HEK293 (cell line): Measurements from ENCODE around the gene NLK.

Experiments
- EGR2 ChIP-seq: fragments of 450-650 bp; formaldehyde crosslinking; IDR thresholded peaks from 2 replicates; pipeline ENCODE4 v1.5.1; 2016; ENCODE audit warnings: low read depth, missing biosample characterization, missing genetic modification characterization
- FEZF1 ChIP-seq: fragments of 450-650 bp; formaldehyde crosslinking; IDR thresholded peaks from 2 replicates; pipeline ENCODE4 v1.5.1; 2016; ENCODE audit warnings: missing biosample characterization, missing genetic modification characterization
- GLI4 ChIP-seq: fragments of 450-650 bp; formaldehyde crosslinking; IDR thresholded peaks from 2 replicates; pipeline ENCODE4 v1.5.1; 2016; ENCODE audit warnings: missing biosample characterization, missing genetic modification characterization
- KLF8 ChIP-seq: fragments of 450-650 bp; formaldehyde crosslinking; IDR thresholded peaks from 2 replicates; pipeline ENCODE4 v1.5.1; 2016; ENCODE audit warnings: missing biosample characterization, missing genetic modification characterization
- KLF9 ChIP-seq: fragments of 450-650 bp; formaldehyde crosslinking; IDR thresholded peaks from 2 replicates; pipeline ENCODE4 v1.5.1; 2016; ENCODE audit warnings: missing biosample characterization, missing genetic modification characterization, low read depth
- RBAK ChIP-seq: fragments of 450-650 bp; formaldehyde crosslinking; IDR thresholded peaks from 2 replicates; pipeline ENCODE4 v1.5.1; 2016; ENCODE audit warnings: missing biosample characterization, missing genetic modification characterization
- SP3 ChIP-seq: fragments of 450-650 bp; formaldehyde crosslinking; IDR thresholded peaks from 2 replicates; pipeline ENCODE4 v1.5.1; 2016; ENCODE audit warnings: missing biosample characterization, missing genetic modification characterization
- TCF7L2 ChIP-seq: IDR thresholded peaks from 2 replicates; pipeline ENCODE4 v1.6.1; 2011; ENCODE audit warnings: low read depth, mild to moderate bottlenecking, inconsistent platforms, low read length, moderate library complexity, borderline replicate concordance
- WT1 ChIP-seq: fragments of 450-650 bp; formaldehyde crosslinking; IDR thresholded peaks from 2 replicates; pipeline ENCODE4 v1.5.1; 2016; ENCODE audit warnings: missing biosample characterization, missing genetic modification characterization
- YY2 ChIP-seq: fragments of 450-650 bp; formaldehyde crosslinking; IDR thresholded peaks from 2 replicates; pipeline ENCODE4 v1.5.1; 2016; ENCODE audit warnings: missing biosample characterization, missing genetic modification characterization
- ZBTB1 ChIP-seq: fragments of 450-650 bp; formaldehyde crosslinking; IDR thresholded peaks from 2 replicates; pipeline ENCODE4 v1.5.1; 2016; ENCODE audit warnings: missing biosample characterization, missing genetic modification characterization
- ZBTB7A ChIP-seq: fragments of 450-650 bp; formaldehyde crosslinking; IDR thresholded peaks from 2 replicates; pipeline ENCODE4 v1.5.1; 2016; ENCODE audit warnings: low read depth, missing biosample characterization, missing genetic modification characterization
- ZBTB8A ChIP-seq: fragments of 450-650 bp; formaldehyde crosslinking; IDR thresholded peaks from 2 replicates; pipeline ENCODE4 v1.5.1; 2016; ENCODE audit warnings: missing biosample characterization, missing genetic modification characterization
- ZFP69B ChIP-seq: fragments of 450-650 bp; formaldehyde crosslinking; IDR thresholded peaks from 2 replicates; pipeline ENCODE4 v1.5.1; 2016; ENCODE audit warnings: missing biosample characterization, missing genetic modification characterization
- ZNF169 ChIP-seq: fragments of 450-650 bp; formaldehyde crosslinking; IDR thresholded peaks from 2 replicates; pipeline ENCODE4 v1.5.1; 2016; ENCODE audit warnings: missing biosample characterization, missing genetic modification characterization
- ZNF221 ChIP-seq: fragments of 450-650 bp; formaldehyde crosslinking; IDR thresholded peaks from 2 replicates; pipeline ENCODE4 v1.5.1; 2017; ENCODE audit warnings: missing biosample characterization, missing genetic modification characterization, borderline replicate concordance
- ZNF223 ChIP-seq: fragments of 450-650 bp; formaldehyde crosslinking; IDR thresholded peaks from 2 replicates; pipeline ENCODE4 v1.5.1; 2016; ENCODE audit warnings: missing biosample characterization, missing genetic modification characterization
- ZNF292 ChIP-seq: fragments of 450-650 bp; formaldehyde crosslinking; IDR thresholded peaks from 2 replicates; pipeline ENCODE4 v1.5.1; 2016; ENCODE audit warnings: low read depth, missing biosample characterization, missing genetic modification characterization, borderline replicate concordance
- ZNF311 ChIP-seq: fragments of 450-650 bp; formaldehyde crosslinking; IDR thresholded peaks from 2 replicates; pipeline ENCODE4 v1.5.1; 2017; ENCODE audit warnings: missing biosample characterization, missing genetic modification characterization, borderline replicate concordance
- ZNF426 ChIP-seq: fragments of 450-650 bp; formaldehyde crosslinking; IDR thresholded peaks from 2 replicates; pipeline ENCODE4 v1.5.1; 2017; ENCODE audit warnings: missing biosample characterization, missing genetic modification characterization, mild to moderate bottlenecking, inconsistent platforms, moderate library complexity
- ZNF48 ChIP-seq: fragments of 450-650 bp; formaldehyde crosslinking; IDR thresholded peaks from 2 replicates; pipeline ENCODE4 v1.5.1; 2016; ENCODE audit warnings: missing biosample characterization, missing genetic modification characterization
- ZNF501 ChIP-seq: fragments of 450-650 bp; formaldehyde crosslinking; IDR thresholded peaks from 2 replicates; pipeline ENCODE4 v1.5.1; 2016; ENCODE audit warnings: missing biosample characterization, missing genetic modification characterization
- ZNF510 ChIP-seq: fragments of 450-650 bp; formaldehyde crosslinking; IDR thresholded peaks from 2 replicates; pipeline ENCODE4 v1.5.1; 2018; ENCODE audit warnings: mild to moderate bottlenecking, missing genetic modification characterization, missing biosample characterization; ENCODE audit not compliant: insufficient replicate concordance
- ZNF558 ChIP-seq: fragments of 450-650 bp; formaldehyde crosslinking; IDR thresholded peaks from 2 replicates; pipeline ENCODE4 v1.5.1; 2016; ENCODE audit warnings: missing biosample characterization, missing genetic modification characterization
- ZNF600 ChIP-seq: fragments of 450-650 bp; formaldehyde crosslinking; IDR thresholded peaks from 2 replicates; pipeline ENCODE4 v1.5.1; 2016; ENCODE audit warnings: missing biosample characterization, missing genetic modification characterization
- ZNF830 ChIP-seq: fragments of 450-650 bp; IDR thresholded peaks from 2 replicates; pipeline ENCODE4 v1.5.0; 2018; ENCODE audit warnings: missing biosample characterization, missing genetic modification characterization, low read depth, mild to moderate bottlenecking, moderate library complexity
- ZSCAN16 ChIP-seq: fragments of 450-650 bp; formaldehyde crosslinking; IDR thresholded peaks from 2 replicates; pipeline ENCODE4 v1.5.1; 2016; ENCODE audit warnings: missing biosample characterization, missing genetic modification characterization
- TF ChIP-seq, protein P1 (sequence below): sonication (generic); formaldehyde crosslinking; IDR thresholded peaks from 2 replicates; pipeline ENCODE4 v1.8.1; 2022; ENCODE audit warnings: mild to moderate bottlenecking, moderate library complexity, missing genetic modification reagents
- TF ChIP-seq, protein P2 (sequence below): fragments of 450-650 bp; formaldehyde crosslinking; IDR thresholded peaks from 2 replicates; pipeline ENCODE4 v1.5.1; 2016; ENCODE audit warnings: missing biosample characterization, missing genetic modification characterization, borderline replicate concordance
- TF ChIP-seq, protein P3 (sequence below): fragments of 450-650 bp; formaldehyde crosslinking; IDR thresholded peaks from 2 replicates; pipeline ENCODE4 v1.5.1; 2016; ENCODE audit warnings: missing biosample characterization, missing genetic modification characterization
- TF ChIP-seq, protein P4 (sequence below): fragments of 450-650 bp; formaldehyde crosslinking; IDR thresholded peaks from 2 replicates; pipeline ENCODE4 v1.5.1; 2016; ENCODE audit warnings: missing biosample characterization, missing genetic modification characterization
- TF ChIP-seq, protein P5 (sequence below): fragments of 450-650 bp; formaldehyde crosslinking; IDR thresholded peaks from 2 replicates; pipeline ENCODE4 v1.5.1; 2016; ENCODE audit warnings: missing biosample characterization, missing genetic modification characterization

Gene NLK

DNA sequence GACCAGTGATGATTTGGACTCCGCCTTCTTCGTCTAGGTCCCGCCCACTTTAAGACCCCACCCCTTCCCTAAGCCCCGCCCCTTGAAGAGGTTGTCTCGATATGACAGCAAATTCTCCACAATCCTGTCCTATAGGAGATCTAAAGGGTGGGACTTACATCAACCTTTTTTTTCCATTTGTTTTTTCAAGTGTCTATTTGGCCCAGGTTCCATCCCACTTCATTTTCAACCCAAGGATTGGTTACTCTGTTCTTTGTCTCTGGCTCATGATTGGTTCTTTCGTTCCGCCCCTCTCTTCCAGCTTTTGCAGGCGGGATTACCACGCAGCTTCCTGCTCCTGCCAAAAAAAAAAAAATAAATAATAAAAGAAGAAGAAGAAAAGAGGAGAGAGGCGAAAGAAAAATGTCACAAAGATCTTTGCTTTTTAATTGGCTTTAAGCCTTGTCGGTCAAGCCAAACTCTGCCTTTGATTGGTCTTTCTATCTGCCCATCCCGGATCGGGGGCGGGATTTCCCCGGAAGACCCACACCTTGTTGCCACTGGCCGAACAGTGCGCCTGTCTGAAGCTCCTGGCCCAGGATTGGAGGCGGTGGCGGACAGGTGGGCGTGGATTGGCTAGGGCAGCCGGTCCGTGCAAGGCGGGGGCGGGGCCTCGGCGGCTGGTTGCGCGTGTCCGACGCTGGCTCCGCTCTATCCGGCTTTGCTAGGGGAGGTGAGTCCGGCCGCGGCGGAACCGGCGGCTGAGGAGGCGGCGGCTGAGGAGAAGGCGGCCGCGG is 1.2 kb upstream of the NLK start (continued):
- TF ChIP-seq, protein P1, sequence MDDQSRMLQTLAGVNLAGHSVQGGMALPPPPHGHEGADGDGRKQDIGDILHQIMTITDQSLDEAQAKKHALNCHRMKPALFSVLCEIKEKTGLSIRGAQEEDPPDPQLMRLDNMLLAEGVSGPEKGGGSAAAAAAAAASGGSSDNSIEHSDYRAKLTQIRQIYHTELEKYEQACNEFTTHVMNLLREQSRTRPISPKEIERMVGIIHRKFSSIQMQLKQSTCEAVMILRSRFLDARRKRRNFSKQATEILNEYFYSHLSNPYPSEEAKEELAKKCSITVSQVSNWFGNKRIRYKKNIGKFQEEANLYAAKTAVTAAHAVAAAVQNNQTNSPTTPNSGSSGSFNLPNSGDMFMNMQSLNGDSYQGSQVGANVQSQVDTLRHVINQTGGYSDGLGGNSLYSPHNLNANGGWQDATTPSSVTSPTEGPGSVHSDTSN, result peak; percentile 100
- TF ChIP-seq, protein P2, sequence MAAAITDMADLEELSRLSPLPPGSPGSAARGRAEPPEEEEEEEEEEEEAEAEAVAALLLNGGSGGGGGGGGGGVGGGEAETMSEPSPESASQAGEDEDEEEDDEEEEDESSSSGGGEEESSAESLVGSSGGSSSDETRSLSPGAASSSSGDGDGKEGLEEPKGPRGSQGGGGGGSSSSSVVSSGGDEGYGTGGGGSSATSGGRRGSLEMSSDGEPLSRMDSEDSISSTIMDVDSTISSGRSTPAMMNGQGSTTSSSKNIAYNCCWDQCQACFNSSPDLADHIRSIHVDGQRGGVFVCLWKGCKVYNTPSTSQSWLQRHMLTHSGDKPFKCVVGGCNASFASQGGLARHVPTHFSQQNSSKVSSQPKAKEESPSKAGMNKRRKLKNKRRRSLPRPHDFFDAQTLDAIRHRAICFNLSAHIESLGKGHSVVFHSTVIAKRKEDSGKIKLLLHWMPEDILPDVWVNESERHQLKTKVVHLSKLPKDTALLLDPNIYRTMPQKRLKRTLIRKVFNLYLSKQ, result no peak
- no peak for TF ChIP-seq ZNF221 (tag by site-specific recombination)
- TF ChIP-seq ZNF169 (tag by site-specific recombination), result no peak
- peak; percentile 97 for TF ChIP-seq SP3 (tag by site-specific recombination)
- no peak for TF ChIP-seq ZNF292 (tag by site-specific recombination)
- no peak for TF ChIP-seq ZNF223 (tag by site-specific recombination)
- no peak for TF ChIP-seq ZNF48 (tag by site-specific recombination)
- TF ChIP-seq KLF8, result peak; percentile 50; the same call in 1 of the 2 replicates
- peak; percentile 73 for TF ChIP-seq EGR2 (tag by site-specific recombination)
- no peak for TF ChIP-seq TCF7L2
- TF ChIP-seq ZNF501 (tag by site-specific recombination), result no peak
- TF ChIP-seq RBAK (tag by site-specific recombination), result no peak
- TF ChIP-seq ZNF600 (tag by site-specific recombination), result no peak
- no peak for TF ChIP-seq WT1 (tag by site-specific recombination)
- TF ChIP-seq KLF9 (tag by site-specific recombination), result peak; percentile 65
- TF ChIP-seq ZNF510 (tag by site-specific recombination), result no peak
- TF ChIP-seq ZBTB1 (tag by site-specific recombination), result no peak
- TF ChIP-seq, protein P3, sequence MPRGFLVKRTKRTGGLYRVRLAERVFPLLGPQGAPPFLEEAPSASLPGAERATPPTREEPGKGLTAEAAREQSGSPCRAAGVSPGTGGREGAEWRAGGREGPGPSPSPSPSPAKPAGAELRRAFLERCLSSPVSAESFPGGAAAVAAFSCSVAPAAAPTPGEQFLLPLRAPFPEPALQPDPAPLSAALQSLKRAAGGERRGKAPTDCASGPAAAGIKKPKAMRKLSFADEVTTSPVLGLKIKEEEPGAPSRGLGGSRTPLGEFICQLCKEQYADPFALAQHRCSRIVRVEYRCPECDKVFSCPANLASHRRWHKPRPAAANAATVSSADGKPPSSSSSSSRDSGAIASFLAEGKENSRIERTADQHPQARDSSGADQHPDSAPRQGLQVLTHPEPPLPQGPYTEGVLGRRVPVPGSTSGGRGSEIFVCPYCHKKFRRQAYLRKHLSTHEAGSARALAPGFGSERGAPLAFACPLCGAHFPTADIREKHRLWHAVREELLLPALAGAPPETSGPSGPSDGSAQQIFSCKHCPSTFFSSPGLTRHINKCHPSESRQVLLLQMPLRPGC (tag by site-specific recombination), result no peak
- no peak for TF ChIP-seq YY2
- TF ChIP-seq ZNF830 (tag by site-specific recombination), result no peak
- TF ChIP-seq, protein P4, sequence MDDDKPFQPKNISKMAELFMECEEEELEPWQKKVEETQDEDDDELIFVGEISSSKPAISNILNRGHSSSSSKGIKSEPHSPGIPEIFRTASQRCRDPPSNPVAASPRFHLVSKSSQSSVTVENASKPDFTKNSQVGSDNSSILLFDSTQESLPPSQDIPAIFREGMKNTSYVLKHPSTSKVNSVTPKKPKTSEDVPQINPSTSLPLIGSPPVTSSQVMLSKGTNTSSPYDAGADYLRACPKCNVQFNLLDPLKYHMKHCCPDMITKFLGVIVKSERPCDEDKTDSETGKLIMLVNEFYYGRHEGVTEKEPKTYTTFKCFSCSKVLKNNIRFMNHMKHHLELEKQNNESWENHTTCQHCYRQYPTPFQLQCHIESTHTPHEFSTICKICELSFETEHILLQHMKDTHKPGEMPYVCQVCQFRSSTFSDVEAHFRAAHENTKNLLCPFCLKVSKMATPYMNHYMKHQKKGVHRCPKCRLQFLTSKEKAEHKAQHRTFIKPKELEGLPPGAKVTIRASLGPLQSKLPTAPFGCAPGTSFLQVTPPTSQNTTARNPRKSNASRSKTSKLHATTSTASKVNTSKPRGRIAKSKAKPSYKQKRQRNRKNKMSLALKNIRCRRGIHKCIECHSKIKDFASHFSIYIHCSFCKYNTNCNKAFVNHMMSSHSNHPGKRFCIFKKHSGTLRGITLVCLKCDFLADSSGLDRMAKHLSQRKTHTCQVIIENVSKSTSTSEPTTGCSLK (tag by site-specific recombination), result no peak
- TF ChIP-seq ZFP69B (tag by site-specific recombination), result no peak
- TF ChIP-seq ZSCAN16 (tag by site-specific recombination), result no peak
- TF ChIP-seq ZNF311, result no peak
- TF ChIP-seq ZBTB7A (tag by site-specific recombination), result no peak
- TF ChIP-seq GLI4 (tag by site-specific recombination), result no peak
- 0 out of 2 replicates have a peak, but pooled peaks have one; percentile 7 for TF ChIP-seq FEZF1 (tag by site-specific recombination)
- TF ChIP-seq, protein P5, sequence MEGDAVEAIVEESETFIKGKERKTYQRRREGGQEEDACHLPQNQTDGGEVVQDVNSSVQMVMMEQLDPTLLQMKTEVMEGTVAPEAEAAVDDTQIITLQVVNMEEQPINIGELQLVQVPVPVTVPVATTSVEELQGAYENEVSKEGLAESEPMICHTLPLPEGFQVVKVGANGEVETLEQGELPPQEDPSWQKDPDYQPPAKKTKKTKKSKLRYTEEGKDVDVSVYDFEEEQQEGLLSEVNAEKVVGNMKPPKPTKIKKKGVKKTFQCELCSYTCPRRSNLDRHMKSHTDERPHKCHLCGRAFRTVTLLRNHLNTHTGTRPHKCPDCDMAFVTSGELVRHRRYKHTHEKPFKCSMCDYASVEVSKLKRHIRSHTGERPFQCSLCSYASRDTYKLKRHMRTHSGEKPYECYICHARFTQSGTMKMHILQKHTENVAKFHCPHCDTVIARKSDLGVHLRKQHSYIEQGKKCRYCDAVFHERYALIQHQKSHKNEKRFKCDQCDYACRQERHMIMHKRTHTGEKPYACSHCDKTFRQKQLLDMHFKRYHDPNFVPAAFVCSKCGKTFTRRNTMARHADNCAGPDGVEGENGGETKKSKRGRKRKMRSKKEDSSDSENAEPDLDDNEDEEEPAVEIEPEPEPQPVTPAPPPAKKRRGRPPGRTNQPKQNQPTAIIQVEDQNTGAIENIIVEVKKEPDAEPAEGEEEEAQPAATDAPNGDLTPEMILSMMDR (tag by site-specific recombination), result no peak
- TF ChIP-seq ZNF426 (tag by site-specific recombination), result no peak
- TF ChIP-seq ZBTB8A (tag by site-specific recombination), result no peak
- TF ChIP-seq ZNF558 (tag by site-specific recombination), result no peak
